Measurements from ENCODE around the gene DLG2. TPM values are rescaled to one million over a fixed set of nuclear protein-coding genes. Genes with fewer than 3 reads are reported as not detected.

Gene DLG2
- total RNA-seq, 1 donor from 2014 or later = 2.8 TPM

DNA sequence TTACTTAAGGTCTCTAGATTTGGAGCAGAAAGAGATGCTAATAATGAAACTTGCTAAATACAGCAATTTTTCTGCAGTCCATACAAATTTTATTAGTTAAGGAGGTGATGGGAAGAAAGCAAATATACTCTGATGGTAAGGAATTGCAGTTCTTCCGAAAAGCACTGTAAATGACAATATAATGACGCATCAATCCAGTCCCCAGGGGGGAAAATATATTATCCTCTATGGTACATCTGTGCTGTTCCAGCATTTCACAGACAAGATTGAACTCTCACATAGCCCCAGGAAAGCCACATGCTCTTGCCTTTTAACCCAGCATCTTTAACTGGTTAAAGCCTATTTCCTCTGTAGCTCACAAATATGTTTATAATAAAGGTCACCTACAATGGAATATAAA lies 1924.3 kb downstream of the DLG2 start:
- DNase-seq (ENCODE audit: low spot score) = no peak

DNA sequence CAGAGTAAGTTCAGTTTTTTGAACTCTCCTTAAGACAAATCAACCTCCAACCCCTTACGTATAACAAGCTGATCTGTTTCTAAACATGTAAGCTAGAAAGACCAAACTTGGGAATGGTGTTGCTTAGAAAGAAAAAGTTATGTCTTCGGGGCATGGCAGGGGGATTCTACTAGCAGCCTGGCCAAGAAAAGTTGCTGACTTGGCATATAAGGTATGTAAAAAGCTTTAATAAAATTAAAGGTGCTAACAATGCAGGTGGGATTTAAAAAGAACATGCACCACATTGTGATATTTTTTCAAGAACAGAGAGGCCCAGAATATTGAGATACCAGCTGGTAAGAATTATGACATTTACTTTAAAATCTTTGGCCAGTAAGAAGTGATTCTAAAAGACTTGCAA lies 1929.6 kb downstream of the DLG2 start:
- no peak for DNase-seq (ENCODE audit: low spot score)

DNA sequence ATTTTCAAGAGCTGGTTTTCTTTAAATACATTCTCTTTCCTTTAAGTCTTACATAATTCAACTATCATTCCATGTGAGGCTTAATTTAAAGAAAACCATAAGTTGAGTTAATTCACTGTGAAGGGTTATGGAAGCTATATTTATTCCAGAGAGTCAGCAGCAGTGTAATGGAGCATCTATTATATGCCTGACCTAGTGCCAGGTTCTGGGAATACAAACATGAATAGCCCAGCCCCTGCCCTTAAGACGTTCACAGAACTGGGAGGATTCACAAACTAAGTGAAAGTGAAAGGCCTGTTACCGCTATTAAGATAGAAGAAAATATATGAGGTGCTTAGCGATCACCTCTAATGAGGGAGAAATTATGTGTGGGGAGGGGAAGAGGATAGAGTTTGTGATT lies 1932.1 kb downstream of the DLG2 start:
- no peak for DNase-seq (ENCODE audit: low spot score)

DNA sequence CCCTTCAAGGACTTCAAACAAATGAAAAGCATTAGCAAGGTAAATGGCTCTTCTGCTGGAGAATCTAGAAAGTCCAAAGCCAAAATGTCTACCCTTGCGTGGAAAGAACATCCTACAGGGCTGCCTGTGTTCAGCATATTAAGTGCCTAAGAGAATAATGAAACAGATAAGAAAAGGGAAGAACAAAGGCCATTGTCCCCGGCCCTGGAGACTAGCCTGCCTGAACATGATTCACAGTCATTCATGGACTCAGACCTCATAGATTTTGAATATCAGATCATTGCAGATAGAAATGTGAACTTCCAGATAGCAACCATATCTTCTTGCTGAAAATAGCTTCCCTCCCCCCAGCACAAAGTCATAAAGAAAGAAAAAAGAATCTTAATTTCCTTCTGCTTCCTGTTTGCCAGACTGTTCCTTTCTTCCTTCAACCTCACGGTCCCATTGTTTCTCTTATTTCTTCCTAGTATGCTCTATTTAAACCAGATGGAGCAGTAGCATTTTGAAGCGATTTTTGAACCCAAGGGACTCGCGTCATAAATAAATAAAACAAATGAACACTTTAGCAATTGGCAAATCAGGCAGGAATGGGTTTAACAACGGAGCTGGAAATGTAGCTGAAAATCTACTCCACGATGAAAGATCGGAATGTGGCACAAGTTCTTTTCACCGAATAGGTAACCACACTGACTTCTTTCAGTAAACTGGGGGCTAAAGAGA lies 1932.8 kb downstream of the DLG2 start:
- no peak for DNase-seq (ENCODE audit: low spot score)

DNA sequence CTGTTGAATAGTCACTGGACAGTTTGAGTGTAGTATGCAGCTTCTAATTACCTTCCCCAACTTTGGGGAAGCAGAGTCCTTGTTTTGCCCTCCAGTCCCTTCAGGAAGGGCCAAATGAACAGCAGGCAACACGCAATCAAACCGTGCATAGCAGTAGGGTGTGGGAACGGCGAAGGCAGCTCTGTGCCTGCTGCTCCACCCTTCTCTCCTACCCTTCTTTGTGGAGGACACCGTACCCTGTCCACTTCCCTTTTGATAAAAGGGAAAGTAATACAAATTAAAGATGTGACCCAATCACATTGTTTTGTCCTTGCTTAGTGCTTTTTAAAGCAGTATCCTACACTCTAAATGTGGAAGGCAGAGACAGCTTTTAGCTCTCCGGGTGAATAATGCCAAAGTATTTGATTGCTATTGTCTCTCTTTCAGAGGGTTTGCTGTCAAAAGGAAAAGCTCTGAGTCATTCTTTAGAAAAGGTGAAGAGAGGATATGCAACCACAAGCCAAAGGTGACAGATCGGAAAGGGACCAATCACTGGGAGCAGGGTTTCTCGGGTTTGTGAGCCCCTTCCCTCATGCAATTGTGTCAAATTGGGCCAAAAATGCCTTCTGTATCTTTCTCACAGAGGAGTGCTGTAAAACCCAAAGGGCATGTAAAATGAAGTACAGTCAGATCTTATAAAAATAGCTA lies 1933.7 kb downstream of the DLG2 start:
- DNase-seq (ENCODE audit: low spot score) = no peak

DNA sequence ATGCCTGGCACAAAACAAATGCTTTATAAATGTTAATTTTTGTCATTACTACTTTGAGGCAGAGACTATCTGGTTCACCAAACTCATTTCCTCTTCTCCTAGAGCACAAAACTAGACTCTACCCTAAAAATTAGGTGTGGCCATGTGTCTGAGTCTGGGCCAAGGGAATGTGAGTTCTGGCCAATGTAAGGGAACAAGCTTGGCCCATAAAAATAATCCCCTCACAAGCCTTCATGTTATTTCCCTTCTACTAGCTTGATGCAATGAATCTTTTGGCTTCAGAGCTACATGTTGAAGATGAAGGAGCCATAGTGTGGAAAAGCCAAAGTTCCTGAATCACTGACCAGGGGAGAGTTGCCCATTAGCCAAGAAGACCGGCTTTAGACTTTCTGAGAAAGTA lies 1934.5 kb downstream of the DLG2 start:
- no peak for DNase-seq (ENCODE audit: low spot score)

DNA sequence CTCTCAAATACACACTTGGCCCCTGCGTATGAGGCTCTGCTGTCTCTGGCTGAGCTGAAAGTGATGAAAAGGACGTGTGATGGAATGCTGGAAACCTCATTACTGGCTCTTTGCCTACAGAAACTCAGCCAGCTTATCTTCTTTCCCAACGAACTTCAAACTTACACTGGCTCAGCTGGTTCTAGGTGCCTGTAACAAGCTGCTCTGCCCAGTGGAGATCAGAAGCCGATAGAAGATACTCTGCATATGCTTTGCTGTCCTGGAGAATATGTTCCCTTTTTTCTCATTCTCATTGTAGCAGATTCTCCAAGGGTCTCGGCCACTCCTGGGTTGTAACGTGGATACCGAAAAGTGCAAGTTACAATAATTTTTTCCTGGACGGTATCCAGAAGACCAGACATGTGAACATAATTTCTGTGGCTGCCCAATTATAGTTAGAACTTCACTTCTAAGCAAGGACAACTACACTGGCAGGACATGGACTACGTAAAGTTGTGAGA lies 1935.6 kb downstream of the DLG2 start:
- no peak for DNase-seq (ENCODE audit: low spot score)

DNA sequence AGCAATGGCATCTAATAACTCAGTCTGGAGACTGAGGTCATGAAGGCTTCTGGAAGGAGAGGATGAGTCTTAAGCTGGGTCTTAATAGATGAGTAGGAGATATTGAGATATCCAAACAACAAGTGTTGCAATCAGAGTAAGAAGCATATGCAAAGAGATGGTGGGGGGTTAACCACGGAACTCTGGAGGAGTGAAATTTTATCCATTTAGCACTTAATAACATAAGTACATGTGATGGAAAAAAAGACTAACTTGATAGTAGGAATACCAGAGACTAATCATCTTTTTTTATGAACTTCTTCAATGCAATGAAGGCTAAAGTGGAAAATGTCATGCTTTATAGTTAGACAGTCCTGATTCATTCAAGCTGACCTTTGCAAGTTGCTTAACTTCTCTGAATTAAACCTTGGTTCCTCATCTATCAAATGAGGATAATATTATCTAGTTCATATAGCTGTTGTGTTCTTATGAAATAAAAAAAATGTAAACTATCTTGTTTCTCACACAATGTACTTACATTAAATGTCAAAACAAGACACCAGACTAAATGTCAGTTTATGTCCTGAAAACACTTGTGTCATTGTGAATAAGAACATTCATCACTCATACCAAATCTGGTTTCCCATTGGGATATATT lies 1937.9 kb downstream of the DLG2 start:
- no peak for DNase-seq (ENCODE audit: low spot score)

DNA sequence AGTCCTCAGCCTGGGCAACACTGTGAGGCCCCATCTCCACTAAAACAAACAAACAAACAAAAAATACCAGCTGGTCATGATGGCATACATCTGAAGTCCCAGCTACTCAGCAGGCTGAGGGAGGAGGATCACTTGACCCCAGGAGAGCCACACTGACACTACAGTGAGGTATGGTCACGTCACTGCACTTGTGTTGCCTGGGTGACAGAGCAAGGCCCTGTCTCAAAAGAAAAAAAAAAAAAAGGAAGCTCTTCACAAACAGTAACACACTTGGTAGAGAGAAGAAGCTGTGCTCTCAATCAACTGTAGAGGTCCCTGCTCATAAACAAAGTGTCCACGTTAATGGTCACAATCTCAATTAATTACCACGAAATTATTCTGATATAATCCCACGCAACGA lies 1939.4 kb downstream of the DLG2 start:
- no peak for DNase-seq (ENCODE audit: low spot score)

DNA sequence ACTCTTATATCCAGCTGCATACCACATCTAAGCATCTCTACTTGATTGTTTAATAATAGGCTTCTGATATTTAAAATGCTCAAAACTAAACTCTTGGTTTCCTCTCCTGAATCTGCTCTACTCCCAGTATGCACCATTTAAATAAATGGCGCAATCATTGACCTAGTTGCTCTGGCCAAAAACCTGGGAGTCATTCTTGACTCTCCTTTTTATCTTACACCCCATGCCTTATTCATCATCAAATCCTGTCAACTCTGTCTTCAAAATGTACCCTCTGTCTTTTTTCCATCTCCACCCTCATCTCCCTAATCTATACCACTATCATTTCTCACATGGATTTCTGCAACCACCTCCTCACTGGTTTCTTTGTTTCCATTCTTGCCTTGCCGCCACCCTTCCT lies 1941.4 kb downstream of the DLG2 start:
- DNase-seq (ENCODE audit: low spot score) = no peak

DNA sequence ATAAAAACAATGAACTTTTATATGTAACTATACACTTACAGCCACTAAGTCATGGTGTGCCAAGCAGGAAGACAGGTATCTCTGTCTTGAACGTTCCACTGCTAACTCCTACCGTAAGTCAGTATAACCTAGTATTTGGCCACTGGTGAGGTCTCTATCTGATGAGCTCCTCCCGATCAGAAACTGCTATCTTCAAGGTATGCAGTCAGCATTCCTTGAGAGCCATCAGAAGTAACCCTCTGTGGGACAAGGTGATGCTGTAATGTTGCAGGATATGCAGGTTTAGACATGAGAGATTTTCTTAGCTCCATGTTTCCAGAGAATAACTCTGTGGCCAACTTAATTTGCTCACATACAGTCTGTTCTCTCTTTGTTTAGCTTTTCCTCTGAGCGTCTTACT lies 1943.1 kb downstream of the DLG2 start:
- no peak for DNase-seq (ENCODE audit: low spot score)

DNA sequence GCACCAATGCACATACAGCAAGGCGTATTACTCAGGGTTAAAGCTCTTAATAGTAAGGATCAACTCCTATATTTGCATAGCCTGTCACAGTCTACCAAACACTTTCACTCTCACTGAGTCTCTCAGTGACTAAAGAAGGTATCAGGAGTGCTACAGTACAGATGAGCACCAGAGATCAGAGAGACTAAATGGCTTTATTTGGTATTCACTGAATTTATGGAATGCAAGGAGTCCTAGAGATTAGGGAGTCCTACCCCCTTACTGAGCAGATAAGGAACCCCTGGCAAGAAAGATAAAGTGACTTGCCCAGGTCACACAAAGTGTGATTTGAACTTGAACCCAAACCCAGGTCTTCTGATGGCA lies 1944.6 kb downstream of the DLG2 start:
- no peak for DNase-seq (ENCODE audit: low spot score)

DNA sequence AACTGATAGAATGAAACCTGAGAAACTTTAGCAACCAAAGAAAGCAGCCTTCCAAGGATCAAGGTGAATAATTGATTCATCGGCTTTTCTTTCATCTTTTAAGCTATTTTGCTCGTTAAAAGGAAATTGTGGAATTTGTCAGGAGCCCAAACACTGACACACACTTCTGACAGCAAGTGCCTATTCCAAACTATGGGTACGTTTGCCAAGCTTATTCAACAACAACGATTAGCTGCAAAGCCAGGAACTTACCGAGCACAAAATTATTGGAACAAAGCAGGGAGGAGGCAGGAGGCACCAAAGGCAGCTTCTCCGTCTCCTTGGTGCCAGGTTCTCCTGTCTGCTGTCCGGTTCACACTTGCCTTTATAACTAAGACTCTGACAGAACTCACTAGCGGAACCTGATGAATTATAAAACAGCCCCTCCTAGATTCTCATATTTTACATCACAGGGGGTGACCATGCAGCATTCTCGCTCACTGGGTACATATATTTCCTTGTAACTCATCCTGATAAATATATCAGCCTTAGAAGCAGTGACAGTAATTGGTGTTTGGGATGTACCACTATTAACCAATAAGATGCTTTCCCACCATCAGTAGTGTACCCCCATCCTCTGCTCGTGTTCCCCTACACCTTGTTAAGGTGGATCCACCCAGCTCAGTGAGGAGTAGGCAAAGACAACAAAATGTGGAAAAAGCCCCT lies 1945.1 kb downstream of the DLG2 start:
- DNase-seq (ENCODE audit: low spot score) = no peak

DNA sequence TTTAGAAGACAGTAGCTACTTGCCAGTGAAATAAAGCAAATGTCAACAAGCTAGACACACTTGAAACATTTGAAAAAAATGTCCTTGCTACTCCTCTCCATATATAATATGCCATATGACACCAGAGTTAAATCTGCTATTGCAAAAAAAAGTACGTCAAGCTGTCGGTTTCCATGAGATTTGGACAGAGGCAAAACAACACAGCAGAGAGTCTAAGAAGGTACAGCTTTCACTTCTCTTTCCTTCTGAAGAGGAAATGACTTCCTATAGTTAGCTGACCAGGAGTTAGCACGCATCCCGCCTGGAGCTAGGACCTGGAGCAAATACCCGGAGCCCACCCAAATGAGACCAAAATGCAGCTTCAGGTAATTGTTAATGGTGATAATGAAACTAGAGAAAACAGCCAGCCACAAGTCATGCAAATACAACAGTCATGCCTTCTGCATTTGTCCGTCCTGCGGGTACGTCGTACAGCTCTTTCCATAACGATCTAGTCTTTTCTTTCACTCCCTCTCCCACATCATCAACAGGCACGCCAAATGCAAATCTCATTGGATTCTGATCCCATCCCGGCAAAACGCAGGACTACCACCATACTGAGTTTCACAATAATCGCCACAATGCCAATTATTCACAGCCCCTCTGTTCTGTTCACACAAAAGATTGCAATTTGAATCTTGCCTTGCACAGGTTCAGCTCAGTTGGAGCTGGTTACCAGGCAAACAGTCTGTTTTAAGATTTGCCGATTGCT lies 1945.9 kb downstream of the DLG2 start:
- no peak for DNase-seq (ENCODE audit: low spot score)

DNA sequence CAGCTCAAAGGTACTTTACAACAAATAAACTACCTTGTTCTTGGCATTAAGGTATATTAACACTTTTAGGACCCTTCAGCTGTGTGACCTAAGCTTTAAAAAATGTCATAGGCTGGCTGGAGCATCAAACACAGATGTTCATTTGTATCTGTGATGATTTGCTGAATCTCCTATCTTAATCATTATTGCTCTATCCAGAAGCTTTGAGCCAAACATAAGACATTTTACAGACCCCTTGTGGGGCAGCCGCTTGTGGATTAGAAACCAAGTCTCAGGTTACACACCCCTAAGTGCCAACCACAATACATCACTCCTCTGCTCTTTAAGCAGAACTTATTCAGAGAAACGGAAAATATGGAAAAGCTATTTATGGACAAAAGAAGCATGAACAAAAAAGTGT lies 1946.8 kb downstream of the DLG2 start:
- no peak for DNase-seq (ENCODE audit: low spot score)

DNA sequence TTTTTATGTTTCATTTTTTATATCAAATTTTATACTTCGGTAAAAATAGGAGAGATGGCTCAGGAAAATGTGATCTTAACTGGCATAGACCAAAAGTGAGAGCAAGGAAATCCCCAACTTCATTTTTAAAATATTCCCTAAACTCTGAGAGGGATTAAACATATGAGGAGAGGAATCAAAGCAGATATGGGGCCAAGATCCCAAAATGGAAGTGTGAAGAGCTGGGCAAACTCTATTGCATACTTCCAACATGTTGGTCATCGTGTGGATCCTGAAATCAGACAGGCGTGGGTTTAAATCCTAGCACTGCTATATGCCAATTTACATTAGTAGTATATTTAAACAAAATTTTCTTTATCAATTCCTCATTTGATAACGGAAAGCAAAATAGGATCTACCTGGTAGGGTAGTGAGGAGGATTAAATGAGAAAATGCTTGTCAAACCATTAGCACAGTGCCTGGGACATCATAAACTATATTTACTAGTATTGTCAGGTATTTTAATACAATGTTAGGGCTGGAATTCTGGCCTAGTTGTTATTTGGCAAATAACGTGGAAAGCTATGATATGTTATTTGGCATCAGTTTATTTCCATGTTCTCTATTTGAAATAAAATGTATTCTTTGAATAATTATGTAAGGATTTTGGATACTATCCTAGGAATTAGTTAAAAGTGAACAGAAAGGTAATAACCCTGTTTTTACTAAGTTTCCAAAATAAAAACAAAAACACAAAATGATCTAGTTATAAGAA lies 1948.1 kb downstream of the DLG2 start:
- DNase-seq (ENCODE audit: low spot score) = no peak

DNA sequence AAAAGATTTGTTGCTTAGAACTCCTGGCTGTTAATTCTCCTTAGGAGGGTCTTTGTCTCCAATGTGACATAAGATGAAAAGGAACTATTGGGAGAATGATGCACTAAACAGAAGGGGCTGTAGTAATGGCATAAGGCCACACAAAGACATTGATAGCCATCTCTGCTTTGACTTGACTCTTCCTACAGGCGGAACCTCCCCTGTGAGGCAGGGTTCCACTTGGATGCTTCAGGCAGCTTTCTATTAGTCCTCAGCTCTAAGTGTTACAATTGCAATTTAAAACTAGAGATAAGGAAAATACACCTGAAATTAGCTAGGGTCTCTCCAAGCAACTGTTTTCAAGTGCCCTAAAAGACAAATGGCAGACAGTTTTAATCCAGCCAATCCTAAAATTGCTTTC lies 1949.4 kb downstream of the DLG2 start:
- DNase-seq (ENCODE audit: low spot score) = no peak

DNA sequence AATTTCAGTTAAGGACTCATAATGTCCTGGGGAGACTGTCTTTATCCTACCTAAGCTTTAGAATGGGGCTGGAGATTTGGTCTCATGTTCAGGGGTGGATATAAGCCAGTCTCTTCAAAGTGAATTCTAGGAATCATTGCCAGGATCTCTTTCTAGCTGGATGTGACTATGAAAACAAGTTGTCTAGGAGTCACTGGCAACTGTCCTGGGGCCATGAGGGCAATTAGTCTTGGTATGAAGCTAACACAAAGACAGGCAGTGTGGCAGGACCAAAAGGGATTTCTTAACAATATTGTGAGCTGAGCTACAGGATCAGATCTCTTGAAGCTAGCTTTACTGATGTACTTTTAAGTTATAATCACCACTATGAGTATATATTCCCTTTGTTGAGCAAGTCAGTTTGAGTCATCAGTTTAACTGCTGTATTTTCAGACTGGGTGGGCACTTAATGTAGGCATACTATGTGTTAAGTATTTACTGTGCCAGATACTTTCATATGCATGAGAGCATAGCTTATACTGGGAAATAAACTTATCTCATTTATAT lies 1951.0 kb downstream of the DLG2 start:
- no peak for DNase-seq (ENCODE audit: low spot score)

DNA sequence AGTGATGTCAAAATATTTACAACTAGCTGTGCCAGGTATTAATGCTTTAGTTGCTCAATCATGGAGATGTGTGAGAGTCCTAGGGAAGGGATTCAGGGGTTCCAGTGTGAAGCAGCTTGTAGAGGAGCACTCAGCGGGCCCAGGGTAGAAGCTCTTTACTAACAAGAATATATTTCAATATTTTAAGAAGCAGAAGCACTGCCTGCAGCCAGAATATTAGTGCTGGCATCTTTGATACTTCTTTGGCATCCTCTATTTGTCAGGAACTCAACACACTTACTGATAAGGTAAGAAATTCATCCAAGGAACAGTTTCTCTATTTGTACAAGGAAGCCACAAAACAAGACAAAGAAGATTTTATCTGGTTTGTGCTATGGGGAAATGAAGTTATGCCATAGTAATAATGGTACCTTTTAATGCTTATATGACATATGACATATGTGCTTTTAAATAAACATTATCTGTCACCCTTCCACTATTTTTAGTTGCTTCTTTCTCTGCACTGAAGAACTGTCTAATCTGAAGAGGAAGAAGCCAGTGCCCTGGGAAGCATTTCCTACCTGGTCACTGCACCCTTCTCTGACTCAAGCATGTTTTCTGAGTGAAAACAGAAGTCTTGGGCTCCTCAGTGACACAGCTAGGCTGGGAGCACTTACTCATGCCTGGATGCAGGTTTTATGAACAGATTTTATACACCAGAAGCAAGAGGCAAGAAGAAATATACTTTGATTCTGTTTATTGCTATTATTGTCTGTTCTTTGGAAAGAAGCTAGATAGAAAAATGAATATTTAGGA lies 1952.8 kb downstream of the DLG2 start:
- DNase-seq (ENCODE audit: low spot score) = no peak

Measured in mesenteric fat pad (tissue), 1 donor.